Lower leg skin (tissue), 4 donors: ENCODE data around the gene FDXR. TPM values are rescaled to one million over a fixed set of nuclear protein-coding genes. Genes with fewer than 3 reads are reported as not detected.
A peak's percentile ranks its signal among the peaks of the same experiment; 100 is the strongest.

Experiments used
- DNase-seq, 2 donors: peaks; one replicate each; pipeline ENCODE4 v3.0.0-alpha.2; 2019; ENCODE audit warnings: low spot score in 2 of 2
- H3K4me3 ChIP-seq: fragments of 200-600 bp; sonication (generic); 2 replicates; pipeline ENCODE4 v1.5.1; 2017; ENCODE audit warnings: mild to moderate bottlenecking, low read depth; ENCODE audit not compliant: poor library complexity, severe bottlenecking
- POLR2A ChIP-seq, 2 donors: fragments of 450-650 bp; IDR thresholded peaks; one replicate each; pipeline ENCODE4 v1.6.1; 2016 to 2017; ENCODE audit warnings: antibody characterized with exemption in 2 of 2, mild to moderate bottlenecking in 1 of 2, moderate library complexity in 1 of 2
- WGBS, 2 donors: methylation state at CpG; one replicate each; pipeline ENCODE4 v1.1.5; 2018; 5-methylcytosine and 5-hydroxymethylcytosine counted together
- intact Hi-C: fragments of 100-400 bp; cut with DNase I; formaldehyde crosslinking; loops from one replicate; pipeline ENCODE4 v1.15.0; 2023; ENCODE audit warnings: low total_unique reads
- total RNA-seq, 4 donors: library from RNA; depleted of rRNA; stranded (reverse); fragments of >200 nt; gene quantifications; one replicate each; pipeline ENCODE4 v1.1.0, GENCODE V29; 2016
- TF ChIP-seq, protein P1 (sequence below), 3 donors: fragments of 450-650 bp; IDR thresholded peaks; one replicate each; pipeline ENCODE4 v1.5.1; 2016; ENCODE audit warnings: antibody characterized with exemption in 3 of 3, mild to moderate bottlenecking in 3 of 3, moderate library complexity in 2 of 3

FDXR gene
- total RNA-seq, 4 donors from 2014 or later: 21.9 to 28.0 (median 24.6) TPM

GRCh38 chr17:74866198-74866835 is 6.5 kb downstream of the FDXR start:
- no peak overlapping the region for H3K4me3 ChIP-seq
- intact Hi-C loops: loop anchor here (10.0 kb wide), 1 partner anchor 122 kb away; the partner anchor contains the start of gene NHERF1
- 72 to 79% methylated on average over 19 of the region's 19 CpGs for WGBS, 2 donors
- TF ChIP-seq, protein P1, sequence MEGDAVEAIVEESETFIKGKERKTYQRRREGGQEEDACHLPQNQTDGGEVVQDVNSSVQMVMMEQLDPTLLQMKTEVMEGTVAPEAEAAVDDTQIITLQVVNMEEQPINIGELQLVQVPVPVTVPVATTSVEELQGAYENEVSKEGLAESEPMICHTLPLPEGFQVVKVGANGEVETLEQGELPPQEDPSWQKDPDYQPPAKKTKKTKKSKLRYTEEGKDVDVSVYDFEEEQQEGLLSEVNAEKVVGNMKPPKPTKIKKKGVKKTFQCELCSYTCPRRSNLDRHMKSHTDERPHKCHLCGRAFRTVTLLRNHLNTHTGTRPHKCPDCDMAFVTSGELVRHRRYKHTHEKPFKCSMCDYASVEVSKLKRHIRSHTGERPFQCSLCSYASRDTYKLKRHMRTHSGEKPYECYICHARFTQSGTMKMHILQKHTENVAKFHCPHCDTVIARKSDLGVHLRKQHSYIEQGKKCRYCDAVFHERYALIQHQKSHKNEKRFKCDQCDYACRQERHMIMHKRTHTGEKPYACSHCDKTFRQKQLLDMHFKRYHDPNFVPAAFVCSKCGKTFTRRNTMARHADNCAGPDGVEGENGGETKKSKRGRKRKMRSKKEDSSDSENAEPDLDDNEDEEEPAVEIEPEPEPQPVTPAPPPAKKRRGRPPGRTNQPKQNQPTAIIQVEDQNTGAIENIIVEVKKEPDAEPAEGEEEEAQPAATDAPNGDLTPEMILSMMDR (IDR thresholded peaks at IDR 0.05): no peak
- no peak for DNase-seq

DNA sequence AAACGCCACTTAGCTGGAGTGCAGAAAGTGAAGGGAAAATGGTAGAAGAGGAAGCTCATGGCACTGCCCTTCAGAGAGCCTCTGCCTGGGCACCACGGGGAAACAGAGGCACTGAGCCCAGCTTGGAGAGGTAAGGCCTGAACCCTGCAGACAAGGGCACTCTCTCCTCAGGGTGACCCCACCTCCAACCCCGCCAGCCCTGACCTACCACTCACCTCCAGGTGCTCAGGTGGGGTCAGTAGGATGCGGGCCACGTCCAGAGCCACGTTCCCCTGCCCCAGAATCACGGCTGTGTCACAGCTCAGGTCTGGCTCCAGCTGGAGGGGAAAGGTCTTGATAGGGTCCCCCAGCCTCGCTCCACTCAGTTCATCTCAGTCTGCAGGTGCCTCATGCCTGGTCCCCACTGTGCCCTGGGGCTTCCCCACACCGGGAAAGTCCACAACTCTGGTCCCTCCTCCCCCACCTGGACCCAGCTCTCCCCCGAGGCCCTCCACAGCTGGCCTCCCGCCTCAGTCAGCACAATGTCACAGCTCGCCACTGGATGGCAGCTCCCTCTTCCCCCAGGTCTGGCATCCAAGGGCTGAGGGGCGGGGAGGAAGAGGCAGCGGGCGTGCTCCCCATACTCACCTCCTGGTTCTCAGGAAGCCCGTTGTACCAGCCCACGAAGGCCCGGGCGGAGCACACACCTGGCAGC is 7.1 kb downstream of the FDXR start:
- no peak for DNase-seq
- TF ChIP-seq, protein P1 (IDR thresholded peaks at IDR 0.05): no peak
- TF ChIP-seq POLR2A (IDR thresholded peaks at IDR 0.05): no peak
- H3K4me3 ChIP-seq: no peak overlapping the region
- 67 to 78% methylated on average over 17 to 19 of the region's 19 CpGs for WGBS, 2 donors
- intact Hi-C loops: loop anchor here (10.0 kb wide), 1 partner anchor 121 kb away; the partner anchor contains the start of gene NHERF1

GRCh38 chr17:74864866-74865395 is 7.9 kb downstream of the FDXR start:
- H3K4me3 ChIP-seq: no peak overlapping the region
- intact Hi-C loops: loop anchor here (5.0 to 10.0 kb wide), 2 partner anchors 73 to 120 kb away; partner anchors contain the start of gene NHERF1
- WGBS, 2 donors: 23 to 25% methylated on average over 11 of the region's 11 CpGs
- TF ChIP-seq POLR2A (IDR thresholded peaks at IDR 0.05): no peak
- TF ChIP-seq, protein P1 (IDR thresholded peaks at IDR 0.05): peak in 1 of 3 donors; percentile 87
- peak; percentile 54 to 96 for DNase-seq

DNA sequence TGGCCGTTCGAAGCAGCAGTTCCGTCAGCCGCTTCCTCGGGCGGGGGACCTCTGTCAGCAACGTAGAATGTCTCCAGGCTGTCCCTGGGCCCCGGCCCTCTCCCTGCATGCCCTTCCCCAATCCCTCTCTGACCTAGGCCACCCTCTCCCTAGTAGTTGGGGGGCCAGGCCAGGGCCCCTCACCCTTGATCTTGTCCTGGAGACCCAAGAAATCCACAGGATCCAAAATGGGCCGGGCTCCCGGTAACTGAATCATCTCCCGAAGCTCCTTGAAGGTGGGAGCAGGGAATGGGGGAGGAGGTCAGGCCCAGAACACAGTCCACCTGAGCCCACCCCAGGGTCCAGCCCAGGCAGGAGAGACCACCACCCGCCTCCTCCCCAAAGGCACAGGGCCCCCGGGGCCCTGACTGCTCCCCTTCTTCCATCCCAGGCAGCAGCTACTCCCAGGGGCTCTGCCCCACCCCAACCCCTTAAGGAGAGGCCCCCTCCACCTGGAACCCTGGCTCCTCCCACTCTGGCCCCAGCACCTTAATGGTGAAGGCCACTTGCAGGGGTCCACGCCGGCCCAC is 8.4 kb downstream of the FDXR start:
- intact Hi-C loops: loop anchor here (5.0 to 10.0 kb wide), 2 partner anchors 72 to 120 kb away; partner anchors contain the start of gene NHERF1
- no peak for DNase-seq
- WGBS, 2 donors: 85 to 91% methylated on average over 14 to 15 of the region's 15 CpGs
- H3K4me3 ChIP-seq: no peak overlapping the region
- no peak for TF ChIP-seq POLR2A (IDR thresholded peaks at IDR 0.05)
- TF ChIP-seq, protein P1 (IDR thresholded peaks at IDR 0.05): no peak

DNA sequence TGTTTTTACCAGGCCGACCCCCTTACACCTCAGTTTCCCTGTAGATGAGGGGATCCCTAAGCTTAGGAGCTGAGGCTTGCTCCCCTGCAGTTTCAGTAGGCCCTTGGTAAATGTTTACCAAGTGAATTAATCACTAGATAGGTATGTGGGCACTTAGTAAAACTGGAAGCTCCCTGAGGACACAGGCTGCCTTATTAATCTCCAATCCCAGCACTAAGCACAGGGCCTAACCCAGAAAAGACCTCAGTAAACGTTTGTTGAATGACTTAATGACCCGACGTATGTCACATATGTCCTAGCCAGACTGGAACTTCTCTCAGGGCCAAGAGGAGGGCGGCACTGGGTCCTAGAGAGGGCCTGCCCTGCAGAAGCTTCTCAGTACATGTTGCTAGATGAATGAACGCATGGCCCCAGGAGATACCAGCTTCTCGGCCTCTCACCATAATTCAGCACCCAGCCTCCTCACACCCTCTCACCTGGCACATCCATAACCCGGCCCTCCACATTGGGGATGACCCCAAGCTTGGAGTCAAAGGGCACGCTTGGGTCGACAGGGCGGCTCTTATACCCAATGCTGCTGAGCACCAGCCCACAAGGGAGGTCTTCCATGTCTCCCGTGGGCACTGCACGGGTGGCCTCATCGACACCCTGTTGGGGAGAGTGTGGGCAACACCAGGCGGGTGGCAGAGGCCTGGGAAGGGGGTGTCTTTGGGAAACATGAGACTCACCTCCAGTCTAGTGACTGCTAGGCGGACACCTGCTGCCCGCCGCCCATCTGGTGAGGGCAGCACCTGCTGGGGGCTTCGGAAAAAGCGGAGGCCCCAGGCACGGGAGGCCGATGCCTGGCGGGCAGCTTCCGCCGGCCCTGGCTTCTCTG is 9.1 kb downstream of the FDXR start:
- 88 to 90% methylated on average over 25 of the region's 25 CpGs for WGBS, 2 donors
- no peak for DNase-seq
- intact Hi-C loops: loop anchor here (5.0 to 10.0 kb wide), 2 partner anchors 71 to 119 kb away; partner anchors contain the start of gene NHERF1
- no peak overlapping the region for H3K4me3 ChIP-seq
- TF ChIP-seq, protein P1 (IDR thresholded peaks at IDR 0.05): no peak
- TF ChIP-seq POLR2A (IDR thresholded peaks at IDR 0.05): no peak
